ENCODE data around the gene SHD. TPM values are rescaled to one million over a fixed set of nuclear protein-coding genes. Genes with fewer than 3 reads are reported as not detected.
"Not testable (repeated sequence)": the region's sequence is repeated elsewhere in the genome, so short reads cannot be mapped to it uniquely, and the experiment has no call there.

Gene SHD
- total RNA-seq, 4 donors from 2014 or later: 7.6 to 51.4 (median 27.5) TPM

- TF ChIP-seq EP300 (IDR thresholded peaks at IDR 0.05; ENCODE audit: low read depth): no peak
- no peak for TF ChIP-seq POLR2A (IDR thresholded peaks at IDR 0.05)
- TF ChIP-seq CTCF (IDR thresholded peaks at IDR 0.05): peak; percentile 48 to 63 (median 55)
- TF ChIP-seq POLR2AphosphoS5 (IDR thresholded peaks at IDR 0.05): no peak
- Histone ChIP-seq H3K27ac (no peak overlapping the region), H3K9me3 (no peaks in the 10 kb centered on the region), H3K4me1 (no peaks in the 10 kb centered on the region), H3K36me3 (no peaks in the 10 kb centered on the region), H3K27me3 (peaks cover 42% of the 10 kb centered on the region), H3K4me3 (no peak overlapping the region)
- DNase-seq: peak; percentile 57
- intact Hi-C loops (cut with DNase I; ENCODE audit: low total_unique reads) (no loop called here), in situ Hi-C loops (cut with MboI; ENCODE audit: low pct_ligation_motif_present in 1 of 4, low pct_unique_long_range_greater_than_20kb in 1 of 4, low sequenced_read_pairs in 3 of 4) (no loop called here)
- whole genome bisulfite sequencing, 2 donors (ENCODE audit: low coverage in 1 of 2): 23 to 24% methylated on average over 3 to 11 of the region's 11 CpGs
Observed at GRCh38 chr19:4233282-4233853, 45.7 kb upstream of the SHD start.

GRCh38 chr19:4234142-4234861 lies 44.8 kb upstream of the SHD start:
- no peaks in the 10 kb centered on the region for H3K9me3 ChIP-seq
- H3K4me3 ChIP-seq: no peak overlapping the region
- H3K27me3 ChIP-seq: peaks cover 33% of the 10 kb centered on the region
- no peak overlapping the region for H3K27ac ChIP-seq
- intact Hi-C loops (cut with DNase I; ENCODE audit: low total_unique reads) (no loop called here), in situ Hi-C loops (cut with MboI; ENCODE audit: low pct_ligation_motif_present in 1 of 4, low pct_unique_long_range_greater_than_20kb in 1 of 4, low sequenced_read_pairs in 3 of 4) (no loop called here)
- 50% methylated on average over 21 of the region's 21 CpGs; no CpG with 5 or more reads in 1 of the 2 donors for WGBS, 2 donors (ENCODE audit: low coverage in 1 of 2)
- H3K4me1 ChIP-seq: no peaks in the 10 kb centered on the region
- DNase-seq: no peak
- TF ChIP-seq POLR2A (IDR thresholded peaks at IDR 0.05): no peak
- TF ChIP-seq CTCF (IDR thresholded peaks at IDR 0.05): no peak
- TF ChIP-seq POLR2AphosphoS5 (IDR thresholded peaks at IDR 0.05): no peak
- TF ChIP-seq EP300 (IDR thresholded peaks at IDR 0.05; ENCODE audit: low read depth): no peak
- no peaks in the 10 kb centered on the region for H3K36me3 ChIP-seq

- no peaks in the 10 kb centered on the region for H3K36me3 ChIP-seq
- H3K4me3 ChIP-seq: no peak overlapping the region
- intact Hi-C loops (cut with DNase I; ENCODE audit: low total_unique reads): no loop called here
- TF ChIP-seq POLR2AphosphoS5 (IDR thresholded peaks at IDR 0.05) (no peak), CTCF (IDR thresholded peaks at IDR 0.05) (no peak), POLR2A (IDR thresholded peaks at IDR 0.05) (no peak), EP300 (IDR thresholded peaks at IDR 0.05; ENCODE audit: low read depth) (no peak)
- H3K9me3 ChIP-seq: no peaks in the 10 kb centered on the region
- peaks cover 27% of the 10 kb centered on the region for H3K27me3 ChIP-seq
- H3K27ac ChIP-seq: no peak overlapping the region
- in situ Hi-C loops (cut with MboI; ENCODE audit: low pct_ligation_motif_present in 1 of 4, low pct_unique_long_range_greater_than_20kb in 1 of 4, low sequenced_read_pairs in 3 of 4): no loop called here
- 60 to 63% methylated on average over 7 to 13 of the region's 13 CpGs for WGBS, 2 donors (ENCODE audit: low coverage in 1 of 2)
- H3K4me1 ChIP-seq: no peaks in the 10 kb centered on the region
- DNase-seq: no peak
Observed at GRCh38 chr19:4234862-4235201, 44.2 kb upstream of the SHD start.

- intact Hi-C loops (cut with DNase I; ENCODE audit: low total_unique reads); in situ Hi-C loops (cut with MboI; ENCODE audit: low pct_ligation_motif_present in 1 of 4, low pct_unique_long_range_greater_than_20kb in 1 of 4, low sequenced_read_pairs in 3 of 4); H3K27ac ChIP-seq; DNase-seq; H3K9me3 ChIP-seq; H3K4me3 ChIP-seq; H3K36me3 ChIP-seq; H3K4me1 ChIP-seq: not testable (repeated sequence)
- H3K27me3 ChIP-seq: peaks cover 15% of the 10 kb centered on the region
- 85 to 90% methylated on average over 14 to 16 of the region's 16 CpGs for WGBS, 2 donors (ENCODE audit: low coverage in 1 of 2)
Observed at GRCh38 chr19:4237510-4237909, 41.6 kb upstream of the SHD start.

Data from transverse colon (tissue), 4 donors.